HG03378 (cell line): Measurements from ENCODE around the gene LUZP2.

Experiments
- ATAC-seq: cut with Tn5 transposase; IDR thresholded peaks from one replicate; pipeline ENCODE4 v1.9.1; 2021; ENCODE audit warnings: mild to moderate bottlenecking, moderate library complexity; ENCODE audit not compliant: unreplicated experiment

LUZP2 gene

DNA sequence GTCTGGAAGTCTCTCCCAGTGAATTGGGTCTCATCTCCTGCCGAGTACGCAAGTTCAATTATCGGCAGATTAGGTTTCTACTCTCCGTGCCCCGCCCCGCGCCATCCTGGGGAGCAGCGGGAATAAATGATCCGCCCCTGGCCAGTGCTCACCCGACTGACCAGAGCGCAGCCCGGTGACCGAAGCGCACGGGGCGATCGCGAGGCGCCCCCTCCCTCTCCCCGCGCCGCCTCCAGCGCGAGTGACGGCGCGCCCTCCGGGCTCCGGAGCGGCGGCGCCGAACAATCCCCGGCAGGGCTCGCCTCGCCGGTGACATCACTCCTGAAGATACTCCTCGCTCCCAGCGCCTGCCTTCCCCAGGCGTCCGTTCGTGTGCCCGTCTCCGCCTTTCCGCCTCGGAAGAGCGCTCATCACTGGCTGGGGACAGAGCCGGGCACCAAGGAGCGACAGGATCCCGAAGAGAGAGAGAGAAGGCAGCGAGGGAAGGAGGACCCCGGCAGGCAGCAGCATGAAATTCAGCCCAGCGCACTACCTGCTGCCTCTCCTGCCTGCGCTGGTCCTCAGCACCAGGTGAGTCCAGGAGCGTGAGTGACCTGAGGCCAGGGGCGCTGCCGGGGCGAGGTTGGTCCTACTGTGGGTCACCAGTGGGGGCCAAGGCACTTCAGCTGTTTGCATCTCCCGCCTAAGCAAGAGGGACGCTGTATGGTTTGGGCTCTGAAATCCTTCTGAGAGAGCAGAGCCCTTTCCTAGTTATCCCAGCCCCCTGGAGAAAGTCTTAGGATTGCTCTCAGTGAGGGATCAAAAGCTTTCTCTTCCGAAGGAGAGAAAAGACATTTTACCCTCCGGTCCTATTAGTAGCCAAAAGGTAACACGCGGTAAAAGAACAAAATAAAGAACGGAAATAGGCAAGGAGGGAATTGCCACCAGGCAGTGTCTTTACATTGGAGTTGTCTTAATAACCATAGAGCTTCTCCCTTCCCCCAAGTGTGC, at the start of gene LUZP2:
Gene LUZP2, plus strand, starts transcription at position 318 of the 990 bp plus-strand sequence.
- ATAC-seq = no peak

DNA sequence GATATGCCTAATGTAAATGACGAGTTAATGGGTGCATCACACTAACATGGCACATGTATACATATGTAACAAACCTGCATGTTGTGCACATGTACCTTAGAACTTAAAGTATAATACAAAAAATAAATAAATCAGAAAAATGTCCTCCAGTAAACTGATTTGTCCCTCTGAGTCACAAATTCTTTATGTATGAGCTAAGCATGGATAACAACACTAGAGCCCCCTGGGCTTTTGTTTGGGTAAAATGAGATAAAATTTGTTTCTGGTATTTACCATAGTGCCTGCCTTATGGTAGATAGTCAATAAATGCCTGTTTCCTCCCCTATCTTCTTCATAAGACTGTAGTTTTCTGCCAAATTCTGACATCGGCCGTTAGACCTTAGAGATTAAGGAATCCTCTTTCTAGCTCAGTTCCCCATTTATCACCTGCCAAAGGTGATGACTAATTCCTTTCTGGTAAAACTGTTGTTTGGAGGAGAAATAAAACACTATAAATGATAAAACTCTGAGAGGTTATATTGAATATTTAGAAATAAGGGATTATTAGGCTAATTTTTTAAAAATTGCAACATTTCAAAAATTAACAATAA, 43.6 kb upstream of the LUZP2 start:
- no peak for ATAC-seq

DNA sequence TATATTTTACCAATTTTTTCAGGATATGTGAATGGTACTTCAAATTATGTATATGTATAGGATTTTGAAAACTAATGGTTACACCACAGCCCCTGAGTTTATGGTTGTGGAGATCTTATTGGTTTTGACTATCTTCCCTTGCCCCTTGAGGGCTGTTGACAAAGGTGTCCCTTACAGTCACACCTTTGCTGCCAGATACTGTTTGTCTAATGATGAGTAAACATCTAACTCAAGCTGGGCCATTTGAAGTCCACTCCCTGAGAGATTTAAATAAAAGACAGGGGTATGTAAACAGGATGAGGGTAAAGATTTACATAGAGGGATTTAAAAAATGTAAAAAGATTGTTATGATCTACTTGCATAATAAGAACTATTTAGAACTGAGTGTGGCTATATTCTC, 38.9 kb upstream of the LUZP2 start:
- no peak for ATAC-seq

- ATAC-seq = no peak
Observed at GRCh38 chr11:24470431-24470830, 26.4 kb upstream of the LUZP2 start.

DNA sequence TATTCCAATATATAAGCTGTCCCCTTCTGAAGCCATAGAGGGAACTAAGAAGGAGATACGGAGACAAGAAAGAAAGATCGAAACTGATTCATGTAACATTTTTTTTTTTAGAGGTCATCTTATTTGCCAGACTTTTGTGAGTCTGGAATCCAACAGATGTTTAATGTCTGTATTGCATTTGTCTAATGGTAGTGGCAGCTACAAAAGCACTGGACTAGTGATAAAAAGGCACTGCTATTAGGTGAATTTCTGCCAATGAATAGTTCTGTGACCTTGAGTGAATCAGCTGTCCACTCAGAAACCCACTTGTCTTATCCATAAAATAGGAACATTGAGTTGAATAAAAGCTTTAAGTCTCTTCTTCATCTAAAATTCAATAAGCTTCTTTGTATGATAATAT, 25.8 kb upstream of the LUZP2 start:
- no peak for ATAC-seq

- no peak for ATAC-seq
Observed at GRCh38 chr11:24478718-24479117, 18.1 kb upstream of the LUZP2 start.

- no peak for ATAC-seq
Observed at GRCh38 chr11:24489477-24489876, 7.4 kb upstream of the LUZP2 start.

- no peak for ATAC-seq
Observed at GRCh38 chr11:24496386-24496735, 492 bp upstream of the LUZP2 start.

DNA sequence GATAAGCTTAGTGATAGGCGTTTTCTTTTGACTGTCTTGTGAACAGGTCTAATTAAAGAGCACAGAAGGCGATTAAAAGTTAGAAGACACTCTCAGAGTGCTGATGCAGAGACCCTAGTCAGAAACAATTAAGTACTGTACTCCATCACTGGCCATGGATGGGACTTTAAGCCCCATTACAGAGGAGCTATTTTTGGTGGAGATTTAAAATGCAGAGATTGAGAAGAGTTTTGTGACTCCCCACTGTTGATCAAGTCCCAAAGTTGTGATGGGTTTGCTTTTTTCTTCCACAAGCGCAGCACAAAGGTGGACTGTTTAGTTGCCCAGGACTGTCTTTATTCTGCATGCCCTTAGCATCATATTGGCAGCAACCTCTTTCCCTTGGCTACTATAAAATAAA, 978 bp downstream of the LUZP2 start:
- no peak for ATAC-seq

DNA sequence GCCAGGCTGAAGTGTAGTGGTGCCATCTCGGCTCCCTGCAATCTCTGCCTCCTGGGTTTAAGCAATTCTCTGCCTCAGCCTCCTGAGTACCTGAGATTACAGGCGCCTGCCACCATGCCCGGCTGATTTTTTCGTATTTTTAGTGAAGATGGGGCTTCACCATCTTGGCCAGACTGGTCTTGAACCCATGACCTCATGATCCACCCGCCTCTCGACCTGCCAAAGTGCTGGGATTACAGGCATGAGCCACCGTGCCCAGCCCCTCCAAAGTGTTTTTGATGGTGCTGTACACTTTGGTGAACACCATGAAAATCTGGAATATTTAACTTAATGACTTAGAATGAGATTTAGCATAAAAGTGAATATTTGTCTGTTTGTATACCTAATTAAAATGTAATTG, 5.6 kb downstream of the LUZP2 start:
- ATAC-seq = no peak

GRCh38 chr11:24509114-24509513, 12.3 kb downstream of the LUZP2 start:
- ATAC-seq = no peak

GRCh38 chr11:24511511-24511910, 14.7 kb downstream of the LUZP2 start:
- ATAC-seq = no peak

DNA sequence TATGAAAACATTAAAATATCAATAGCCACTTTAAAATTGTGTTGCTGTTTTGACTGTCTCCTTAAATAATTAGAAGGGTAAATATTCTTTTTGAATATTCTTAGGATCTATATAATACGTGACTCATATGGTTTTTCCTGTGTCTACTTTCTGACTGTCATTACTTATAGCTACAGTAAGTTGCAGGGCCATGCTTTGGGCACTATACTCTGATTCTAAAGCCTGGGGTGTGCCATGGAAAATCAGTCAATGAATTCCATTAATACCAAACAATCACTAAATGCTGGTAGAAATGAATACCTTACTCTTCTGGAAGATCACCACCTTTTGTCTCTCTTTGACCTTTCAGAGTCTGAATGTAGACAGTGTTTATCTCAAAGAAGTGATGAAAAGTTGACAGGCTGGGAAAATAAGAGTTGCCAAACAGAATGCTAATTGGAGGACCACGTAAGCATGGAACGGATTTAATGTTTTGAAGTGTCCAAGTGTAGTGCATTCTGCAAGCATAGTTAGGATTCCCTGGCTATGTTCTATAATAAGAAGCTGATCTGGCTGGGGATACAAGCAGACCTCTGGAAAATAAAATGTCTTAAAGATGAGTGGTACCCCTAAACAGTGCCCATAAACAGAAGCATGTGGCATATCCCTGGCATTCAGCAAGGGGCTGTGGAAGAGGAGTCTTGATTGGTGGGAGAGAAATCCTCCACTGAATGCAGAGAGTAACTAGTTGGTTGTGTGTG, 16.8 kb downstream of the LUZP2 start:
- no peak for ATAC-seq

DNA sequence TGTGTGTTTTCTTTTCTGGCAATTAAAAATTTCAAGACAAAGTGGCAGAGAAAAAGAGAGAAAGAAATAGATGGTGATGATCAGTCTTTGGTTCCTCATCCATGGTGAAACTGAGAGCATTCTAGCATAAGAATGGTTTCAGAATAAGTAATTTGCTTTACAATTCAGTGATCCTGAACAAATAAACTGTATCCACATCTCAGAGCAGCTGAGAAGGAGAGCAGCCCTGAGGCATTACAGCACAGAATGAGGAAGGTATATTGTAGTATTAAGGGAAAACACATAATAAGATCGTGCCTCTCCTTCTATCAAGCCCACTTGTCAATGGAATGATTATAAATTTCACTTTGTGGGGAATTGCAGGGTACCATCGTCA, 17.4 kb downstream of the LUZP2 start:
- ATAC-seq = peak; percentile 63

DNA sequence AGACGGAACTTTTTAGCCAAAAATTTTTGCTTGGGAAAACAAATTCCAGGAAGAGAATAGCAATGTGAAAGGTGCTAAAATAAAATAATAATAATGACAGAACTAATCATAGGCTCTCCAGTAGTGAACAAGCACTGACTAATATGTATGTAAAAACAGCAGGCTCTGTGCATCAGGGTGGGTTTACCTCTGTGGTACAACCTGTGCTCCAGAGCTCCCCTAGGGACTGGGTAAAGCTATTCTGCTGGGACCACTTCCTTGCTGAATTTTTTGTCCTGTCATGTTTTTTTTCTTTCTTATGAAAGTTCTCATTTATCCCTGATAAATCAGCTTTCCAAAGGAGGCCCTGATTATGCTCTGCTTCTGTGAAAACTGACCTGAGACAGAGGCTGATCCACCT, 18.8 kb downstream of the LUZP2 start:
- ATAC-seq = no peak

DNA sequence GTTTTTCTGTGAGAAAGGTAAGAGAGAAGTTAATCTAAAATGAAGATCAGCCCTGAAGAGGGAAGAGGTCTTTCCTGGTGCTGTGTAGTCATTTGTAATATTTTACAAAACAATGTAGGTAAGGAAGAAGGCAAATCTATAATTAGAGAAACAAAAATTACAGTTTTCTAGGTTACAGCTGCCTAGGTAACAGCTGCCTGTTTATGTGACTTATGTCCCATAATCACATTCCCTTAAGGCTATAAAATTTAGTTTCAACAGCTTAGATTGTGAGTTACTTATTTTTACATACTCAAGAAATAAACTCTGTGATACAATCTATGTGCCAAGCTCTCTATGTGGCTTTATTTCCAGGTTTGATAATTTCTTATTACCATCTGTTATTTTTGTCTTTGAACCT, 19.8 kb downstream of the LUZP2 start:
- no peak for ATAC-seq

GRCh38 chr11:24521601-24522000, 24.7 kb downstream of the LUZP2 start:
- ATAC-seq = no peak

- no peak for ATAC-seq
Observed at GRCh38 chr11:24524156-24524555, 27.3 kb downstream of the LUZP2 start.

DNA sequence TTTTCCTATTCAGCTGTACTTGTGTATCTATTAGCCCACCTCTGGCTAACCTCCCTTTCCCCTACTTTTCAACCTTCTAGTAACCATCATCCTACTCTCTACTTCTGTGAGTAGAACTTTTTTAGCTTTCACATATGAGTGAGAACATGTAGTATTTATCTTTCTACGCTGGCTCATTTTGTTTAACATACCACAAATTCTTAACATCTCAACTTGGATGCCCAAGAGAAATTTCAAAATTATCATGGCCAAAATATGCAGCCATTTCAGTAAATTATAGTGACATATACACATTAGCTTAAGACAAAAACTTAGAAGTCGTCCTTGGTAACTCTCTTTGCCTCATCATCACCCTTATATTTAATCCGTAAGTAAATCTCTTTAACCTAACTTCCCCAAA, 34.7 kb downstream of the LUZP2 start:
- ATAC-seq = no peak

GRCh38 chr11:24543771-24544170, 46.9 kb downstream of the LUZP2 start:
- no peak for ATAC-seq

- no peak for ATAC-seq
Observed at GRCh38 chr11:24556693-24557092, 59.8 kb downstream of the LUZP2 start.

DNA sequence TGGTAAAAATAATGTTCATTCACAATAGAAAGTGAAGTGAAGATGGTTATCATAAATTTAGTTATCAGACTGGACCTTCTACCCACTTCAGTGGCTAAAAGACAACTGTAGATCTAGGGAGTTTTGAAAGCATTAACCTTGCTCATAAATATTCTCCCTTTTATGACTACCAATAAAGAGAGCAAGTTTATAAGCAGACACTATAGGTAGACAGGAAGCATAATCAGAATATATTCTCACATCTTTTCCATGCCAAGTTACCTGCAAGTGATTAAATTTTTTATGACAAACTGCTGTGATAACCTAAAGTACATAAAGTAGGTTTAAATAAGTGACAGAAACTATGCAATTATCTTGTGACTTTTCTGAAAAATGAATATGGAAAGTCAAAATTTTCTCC, 62.5 kb downstream of the LUZP2 start:
- no peak for ATAC-seq
